HepG2 (cell line): Measurements from ENCODE around the gene CNEP1R1. TPM values are rescaled to one million over a fixed set of nuclear protein-coding genes. Genes with fewer than 3 reads are reported as not detected.

Experiments
- ATAD3A ChIP-seq: sonication (generic); formaldehyde crosslinking; IDR thresholded peaks from 2 replicates; pipeline ENCODE4 v1.4.0; 2020; ENCODE audit warnings: missing genetic modification reagents
- ATF7-NPFF ChIP-seq: sonication (generic); formaldehyde crosslinking; IDR thresholded peaks from 2 replicates; pipeline ENCODE4 v1.8.1; 2023; ENCODE audit warnings: mild to moderate bottlenecking, low read depth, missing genetic modification reagents, moderate library complexity
- CENPT ChIP-seq: sonication (generic); formaldehyde crosslinking; IDR thresholded peaks from 2 replicates; pipeline ENCODE4 v1.8.0; 2022; ENCODE audit warnings: low read depth, mild to moderate bottlenecking, moderate library complexity, missing genetic modification reagents
- FOXK1 ChIP-seq: sonication (generic); formaldehyde crosslinking; IDR thresholded peaks from 2 replicates; pipeline ENCODE4 v1.4.0; 2020; ENCODE audit warnings: low read depth, missing genetic modification reagents, borderline replicate concordance
- PAWR ChIP-seq: sonication (generic); formaldehyde crosslinking; IDR thresholded peaks from 2 replicates; pipeline ENCODE4 v1.4.0; 2020; ENCODE audit warnings: missing genetic modification reagents, mild to moderate bottlenecking, borderline replicate concordance
- RELA ChIP-seq: sonication (generic); formaldehyde crosslinking; IDR thresholded peaks from 2 replicates; pipeline ENCODE4 v1.4.0; 2020; ENCODE audit warnings: missing genetic modification reagents
- ZC3H13 ChIP-seq: sonication (generic); formaldehyde crosslinking; IDR thresholded peaks from 2 replicates; pipeline ENCODE4 v1.8.1; 2023; ENCODE audit warnings: mild to moderate bottlenecking, missing genetic modification reagents, moderate library complexity
- ZNF234 ChIP-seq: sonication (generic); formaldehyde crosslinking; conservative IDR thresholded peaks from 2 replicates; pipeline ENCODE4 v1.5.1; 2020; ENCODE audit warnings: mild to moderate bottlenecking, missing genetic modification reagents
- ZNF431 ChIP-seq: sonication (generic); formaldehyde crosslinking; IDR thresholded peaks from 2 replicates; pipeline ENCODE4 v1.9.0; 2022; ENCODE audit warnings: missing genetic modification reagents, low read depth, mild to moderate bottlenecking, borderline replicate concordance
- ZNF543 ChIP-seq: sonication (generic); formaldehyde crosslinking; IDR thresholded peaks from 2 replicates; pipeline ENCODE4 v1.4.0; 2020; ENCODE audit warnings: mild to moderate bottlenecking, missing genetic modification reagents
- ZNF577 ChIP-seq: sonication (generic); formaldehyde crosslinking; IDR thresholded peaks from 2 replicates; pipeline ENCODE4 v1.4.0; 2020; ENCODE audit warnings: mild to moderate bottlenecking, low read depth, missing genetic modification reagents, borderline replicate concordance
- ZNF703 ChIP-seq: sonication (generic); formaldehyde crosslinking; IDR thresholded peaks from 2 replicates; pipeline ENCODE4 v1.5.1; 2020; ENCODE audit warnings: missing genetic modification reagents, mild to moderate bottlenecking, moderate library complexity, borderline replicate concordance
- ZNF772 ChIP-seq: sonication (generic); formaldehyde crosslinking; IDR thresholded peaks from 2 replicates; pipeline ENCODE4 v1.5.0; 2020; ENCODE audit warnings: mild to moderate bottlenecking, missing genetic modification reagents
- ZNF784 ChIP-seq: sonication (generic); formaldehyde crosslinking; IDR thresholded peaks from 2 replicates; pipeline ENCODE4 v1.5.1; 2020; ENCODE audit warnings: missing genetic modification reagents, mild to moderate bottlenecking, borderline replicate concordance
- ZNF790 ChIP-seq: sonication (generic); formaldehyde crosslinking; IDR thresholded peaks from 2 replicates; pipeline ENCODE4 v1.8.0; 2022; ENCODE audit warnings: missing genetic modification reagents, mild to moderate bottlenecking, borderline replicate concordance
- ZSCAN21 ChIP-seq: sonication (generic); formaldehyde crosslinking; IDR thresholded peaks from 2 replicates; pipeline ENCODE4 v1.8.0; 2022; ENCODE audit warnings: mild to moderate bottlenecking, missing genetic modification reagents, moderate library complexity, borderline replicate concordance
- polyA plus RNA-seq, 8 experiments: library from polyadenylated mRNA; depleted of rRNA in 3 of 8; stranded (reverse) in 7 of 8; unstranded in 1 of 8; fragments of >200 nt; fragmentation: Illumina TruSeq in 4 of 8; extraction: Trizol in 4 of 8; gene quantifications; 2 replicates each; pipeline versions ENCODE4 v1.2.1 to v1.2.3, GENCODE V29; 2011 to 2016; ENCODE audit warnings: low read depth in 4 of 8, missing spikeins in 1 of 8, mixed read lengths in 1 of 8; ENCODE audit not compliant: insufficient read depth in 1 of 8
- total RNA-seq, 5 experiments: library from RNA; depleted of rRNA; stranded (reverse); fragments of >200 nt; fragmentation: Illumina TruSeq; extraction: Trizol; gene quantifications; 2 replicates each; pipeline ENCODE4 v1.2.3, GENCODE V29; 2016; ENCODE audit warnings: low read depth in 1 of 5
- TF ChIP-seq, protein P1 (sequence below): sonication (generic); formaldehyde crosslinking; IDR thresholded peaks from 2 replicates; pipeline ENCODE4 v1.5.0; 2020; ENCODE audit warnings: missing genetic modification reagents
- TF ChIP-seq, protein P2 (sequence below): sonication (generic); formaldehyde crosslinking; IDR thresholded peaks from 2 replicates; pipeline ENCODE4 v1.5.0; 2020; ENCODE audit warnings: missing genetic modification reagents
- TF ChIP-seq, protein P3 (sequence below): sonication (generic); formaldehyde crosslinking; IDR thresholded peaks from 2 replicates; pipeline ENCODE4 v1.5.0; 2020; ENCODE audit warnings: mild to moderate bottlenecking, missing genetic modification reagents, borderline replicate concordance
- TF ChIP-seq, protein P4 (sequence below): sonication (generic); IDR thresholded peaks from 2 replicates; pipeline ENCODE4 v1.6.1; 2016; ENCODE audit warnings: low read depth, borderline replicate concordance

CNEP1R1 gene
- total and polyA plus RNA-seq, 2 of the 13 experiments (the other 11 are each of a cell fraction or from before 2014, with no cell fraction given): 23.6 to 26.8 TPM

GRCh38 chr16:50065624-50066481 is 40.8 kb downstream of the CNEP1R1 start, which contains the start of gene HEATR3 (continued):
- TF ChIP-seq CENPT (CRISPR knock-in tag) (peak; percentile 62), ZNF431 (CRISPR knock-in tag) (no peak), ZNF543 (CRISPR knock-in tag) (0 out of 2 replicates have a peak, but pooled peaks have one; percentile 81), RELA (CRISPR knock-in tag) (peak; percentile 30; the same call in 1 of the 2 replicates), ATF7-NPFF (CRISPR knock-in tag) (peak; percentile 95), ZNF234 (CRISPR knock-in tag) (no peak), ZNF577 (CRISPR knock-in tag) (no peak), ZNF790 (peak; percentile 7; the same call in 1 of the 2 replicates), ATAD3A (CRISPR knock-in tag) (peak; percentile 92; the same call in 1 of the 2 replicates), ZSCAN21 (CRISPR knock-in tag) (peak; percentile 86; the same call in 1 of the 2 replicates), PAWR (CRISPR knock-in tag) (no peak), ZNF772 (CRISPR knock-in tag) (no peak; the same call in 1 of the 2 replicates), ZNF784 (CRISPR knock-in tag) (peak; percentile 56; the same call in 1 of the 2 replicates), FOXK1 (CRISPR knock-in tag) (no peak; the same call in 1 of the 2 replicates), ZNF703 (CRISPR knock-in tag) (no peak), ZC3H13 (CRISPR knock-in tag) (peak; percentile 67; the same call in 1 of the 2 replicates)
- TF ChIP-seq, protein P1, sequence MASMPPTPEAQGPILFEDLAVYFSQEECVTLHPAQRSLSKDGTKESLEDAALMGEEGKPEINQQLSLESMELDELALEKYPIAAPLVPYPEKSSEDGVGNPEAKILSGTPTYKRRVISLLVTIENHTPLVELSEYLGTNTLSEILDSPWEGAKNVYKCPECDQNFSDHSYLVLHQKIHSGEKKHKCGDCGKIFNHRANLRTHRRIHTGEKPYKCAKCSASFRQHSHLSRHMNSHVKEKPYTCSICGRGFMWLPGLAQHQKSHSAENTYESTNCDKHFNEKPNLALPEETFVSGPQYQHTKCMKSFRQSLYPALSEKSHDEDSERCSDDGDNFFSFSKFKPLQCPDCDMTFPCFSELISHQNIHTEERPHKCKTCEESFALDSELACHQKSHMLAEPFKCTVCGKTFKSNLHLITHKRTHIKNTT (CRISPR knock-in tag): 0 out of 2 replicates have a peak, but pooled peaks have one; percentile 51
- TF ChIP-seq, protein P2, sequence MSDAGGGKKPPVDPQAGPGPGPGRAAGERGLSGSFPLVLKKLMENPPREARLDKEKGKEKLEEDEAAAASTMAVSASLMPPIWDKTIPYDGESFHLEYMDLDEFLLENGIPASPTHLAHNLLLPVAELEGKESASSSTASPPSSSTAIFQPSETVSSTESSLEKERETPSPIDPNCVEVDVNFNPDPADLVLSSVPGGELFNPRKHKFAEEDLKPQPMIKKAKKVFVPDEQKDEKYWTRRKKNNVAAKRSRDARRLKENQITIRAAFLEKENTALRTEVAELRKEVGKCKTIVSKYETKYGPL (CRISPR knock-in tag): peak; percentile 42; the same call in 1 of the 2 replicates
- TF ChIP-seq, protein P3, sequence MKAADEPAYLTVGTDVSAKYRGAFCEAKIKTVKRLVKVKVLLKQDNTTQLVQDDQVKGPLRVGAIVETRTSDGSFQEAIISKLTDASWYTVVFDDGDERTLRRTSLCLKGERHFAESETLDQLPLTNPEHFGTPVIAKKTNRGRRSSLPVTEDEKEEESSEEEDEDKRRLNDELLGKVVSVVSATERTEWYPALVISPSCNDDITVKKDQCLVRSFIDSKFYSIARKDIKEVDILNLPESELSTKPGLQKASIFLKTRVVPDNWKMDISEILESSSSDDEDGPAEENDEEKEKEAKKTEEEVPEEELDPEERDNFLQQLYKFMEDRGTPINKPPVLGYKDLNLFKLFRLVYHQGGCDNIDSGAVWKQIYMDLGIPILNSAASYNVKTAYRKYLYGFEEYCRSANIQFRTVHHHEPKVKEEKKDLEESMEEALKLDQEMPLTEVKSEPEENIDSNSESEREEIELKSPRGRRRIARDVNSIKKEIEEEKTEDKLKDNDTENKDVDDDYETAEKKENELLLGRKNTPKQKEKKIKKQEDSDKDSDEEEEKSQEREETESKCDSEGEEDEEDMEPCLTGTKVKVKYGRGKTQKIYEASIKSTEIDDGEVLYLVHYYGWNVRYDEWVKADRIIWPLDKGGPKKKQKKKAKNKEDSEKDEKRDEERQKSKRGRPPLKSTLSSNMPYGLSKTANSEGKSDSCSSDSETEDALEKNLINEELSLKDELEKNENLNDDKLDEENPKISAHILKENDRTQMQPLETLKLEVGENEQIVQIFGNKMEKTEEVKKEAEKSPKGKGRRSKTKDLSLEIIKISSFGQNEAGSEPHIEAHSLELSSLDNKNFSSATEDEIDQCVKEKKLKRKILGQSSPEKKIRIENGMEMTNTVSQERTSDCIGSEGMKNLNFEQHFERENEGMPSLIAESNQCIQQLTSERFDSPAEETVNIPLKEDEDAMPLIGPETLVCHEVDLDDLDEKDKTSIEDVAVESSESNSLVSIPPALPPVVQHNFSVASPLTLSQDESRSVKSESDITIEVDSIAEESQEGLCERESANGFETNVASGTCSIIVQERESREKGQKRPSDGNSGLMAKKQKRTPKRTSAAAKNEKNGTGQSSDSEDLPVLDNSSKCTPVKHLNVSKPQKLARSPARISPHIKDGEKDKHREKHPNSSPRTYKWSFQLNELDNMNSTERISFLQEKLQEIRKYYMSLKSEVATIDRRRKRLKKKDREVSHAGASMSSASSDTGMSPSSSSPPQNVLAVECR (CRISPR knock-in tag): peak; percentile 98
- TF ChIP-seq, protein P4, sequence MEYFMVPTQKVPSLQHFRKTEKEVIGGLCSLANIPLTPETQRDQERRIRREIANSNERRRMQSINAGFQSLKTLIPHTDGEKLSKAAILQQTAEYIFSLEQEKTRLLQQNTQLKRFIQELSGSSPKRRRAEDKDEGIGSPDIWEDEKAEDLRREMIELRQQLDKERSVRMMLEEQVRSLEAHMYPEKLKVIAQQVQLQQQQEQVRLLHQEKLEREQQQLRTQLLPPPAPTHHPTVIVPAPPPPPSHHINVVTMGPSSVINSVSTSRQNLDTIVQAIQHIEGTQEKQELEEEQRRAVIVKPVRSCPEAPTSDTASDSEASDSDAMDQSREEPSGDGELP: peak; percentile 85; the same call in 1 of the 2 replicates
